HEK293 (cell line): ENCODE data around the gene COPS3.

Experiments used
- CTCF ChIA-PET: fragments of 350-600 bp; formaldehyde crosslinking; extraction: SDS; loops from one replicate; lab custom pipeline; 2021; ENCODE audit warnings: antibody characterized with exemption; lab: Yijun Ruan, JAX
- POLR2A ChIA-PET: fragments of 300-600 bp; formaldehyde crosslinking; extraction: SDS; loops from one replicate; lab custom pipeline; 2020; ENCODE audit warnings: antibody characterized with exemption, inconsistent platforms; lab: Yijun Ruan, JAX
- H3K27ac ChIP-seq: fragments of 200-500 bp; sonication (Bioruptor generic); 2 replicates; pipeline ENCODE4 v1.5.1; 2014; ENCODE audit warnings: low read depth, low read length, control low read depth, inconsistent platforms; ENCODE audit errors: extremely low read depth
- H3K36me3 ChIP-seq, 2 experiments: fragments of 200-500 bp in 1 of 2; sonication (Bioruptor generic) in 1 of 2; 1 replicate in 1 of 2; 2 replicates in 1 of 2; pipeline ENCODE4 v1.5.1; 2014 to 2017; ENCODE audit warnings: inconsistent platforms in 2 of 2, low read length in 2 of 2; ENCODE audit not compliant: control insufficient read depth in 2 of 2, insufficient read depth in 1 of 2
- H3K4me1 ChIP-seq: fragments of 200-500 bp; sonication (Bioruptor generic); 2 replicates; pipeline ENCODE4 v1.5.1; 2014; ENCODE audit warnings: mild to moderate bottlenecking, low read length, inconsistent platforms; ENCODE audit not compliant: control insufficient read depth, insufficient read depth
- H3K4me3 ChIP-seq: 2 replicates; pipeline ENCODE4 v1.5.1; 2011; ENCODE audit warnings: low read depth, mild to moderate bottlenecking, control low read depth, low read length, moderate library complexity
- H3K9me3 ChIP-seq: fragments of 200-500 bp; sonication (Bioruptor generic); 2 replicates; pipeline ENCODE4 v1.5.1; 2014; ENCODE audit warnings: low read depth, low read length, inconsistent platforms; ENCODE audit not compliant: control insufficient read depth, insufficient read depth
- ZNF571 ChIP-seq: fragments of 450-650 bp; formaldehyde crosslinking; IDR thresholded peaks from 2 replicates; pipeline ENCODE4 v1.5.0; 2017; ENCODE audit warnings: missing biosample characterization, missing genetic modification characterization
- ZNF654 ChIP-seq: fragments of 450-650 bp; formaldehyde crosslinking; IDR thresholded peaks from 2 replicates; pipeline ENCODE4 v1.5.1; 2016; ENCODE audit warnings: low read depth, missing biosample characterization, missing genetic modification characterization
- ZNF776 ChIP-seq: fragments of 450-650 bp; formaldehyde crosslinking; IDR thresholded peaks from 2 replicates; pipeline ENCODE4 v1.5.0; 2017; ENCODE audit warnings: missing biosample characterization, missing genetic modification characterization, borderline replicate concordance
- TF ChIP-seq, protein P1 (sequence below): fragments of 450-650 bp; formaldehyde crosslinking; IDR thresholded peaks from 2 replicates; pipeline ENCODE4 v1.5.1; 2017; ENCODE audit warnings: missing biosample characterization, mild to moderate bottlenecking, missing genetic modification characterization, moderate library complexity
- TF ChIP-seq, protein P2 (sequence below): fragments of 450-650 bp; formaldehyde crosslinking; IDR thresholded peaks from 2 replicates; pipeline ENCODE4 v1.5.1; 2016; ENCODE audit warnings: missing biosample characterization, missing genetic modification characterization
- TF ChIP-seq, protein P3 (sequence below): fragments of 450-650 bp; formaldehyde crosslinking; IDR thresholded peaks from 2 replicates; pipeline ENCODE4 v1.5.1; 2016; ENCODE audit warnings: missing biosample characterization, missing genetic modification characterization, borderline replicate concordance
- TF ChIP-seq, protein P4 (sequence below): fragments of 450-650 bp; formaldehyde crosslinking; IDR thresholded peaks from 2 replicates; pipeline ENCODE4 v1.5.1; 2016; ENCODE audit warnings: missing biosample characterization, missing genetic modification characterization, borderline replicate concordance
- TF ChIP-seq, protein P5 (sequence below): fragments of 450-650 bp; formaldehyde crosslinking; IDR thresholded peaks from 2 replicates; pipeline ENCODE4 v1.5.1; 2016; ENCODE audit warnings: missing biosample characterization, missing genetic modification characterization

COPS3 gene

DNA sequence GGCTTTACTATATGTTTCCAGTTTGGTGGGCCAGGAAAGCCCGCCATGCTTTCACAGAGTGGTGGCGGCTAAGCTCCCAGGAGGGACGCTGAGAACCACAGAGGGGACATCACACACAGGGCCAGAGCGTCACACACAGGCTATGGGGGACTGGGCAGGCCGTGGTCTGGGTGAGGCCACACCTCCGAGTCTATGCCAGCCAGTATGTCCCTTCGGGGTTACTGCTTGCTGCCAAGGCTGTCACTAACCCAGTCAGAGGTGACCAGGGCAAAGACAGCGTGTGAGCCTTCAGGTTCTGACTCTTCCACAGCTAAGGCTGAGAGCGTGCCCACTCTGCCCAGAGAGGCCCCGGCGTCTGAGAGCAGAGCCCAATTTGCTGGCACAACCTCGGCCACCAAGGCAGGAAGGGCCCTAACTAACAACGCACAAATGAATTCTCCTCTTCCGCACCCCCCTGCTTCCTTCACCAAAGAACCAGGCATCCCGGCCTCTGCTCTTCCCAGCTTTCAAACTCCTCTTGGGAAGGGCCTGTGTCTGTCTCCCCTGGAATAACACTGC lies 77.8 kb downstream of the COPS3 start:
- CTCF ChIA-PET = no interaction called here

DNA sequence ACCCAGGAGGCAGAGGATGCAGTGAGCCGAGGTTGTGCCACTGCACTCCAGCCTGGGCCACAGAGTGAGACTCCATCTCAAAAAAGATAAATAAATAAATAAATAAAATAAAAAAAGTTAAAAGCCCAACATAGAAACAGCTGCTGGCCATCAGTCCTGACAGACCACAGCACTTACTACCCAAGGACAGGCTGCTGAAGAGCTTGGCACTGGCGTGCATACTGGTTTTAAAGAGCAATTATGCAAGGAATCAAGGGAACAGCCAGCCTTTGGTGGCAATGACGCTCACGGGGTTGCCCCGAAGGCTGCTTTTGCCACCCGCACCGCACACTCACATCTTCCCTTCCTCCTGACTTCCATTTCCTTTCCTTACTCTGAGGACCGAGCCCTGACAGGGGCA lies 79.1 kb downstream of the COPS3 start:
- ChIA-PET CTCF (no interaction called here), POLR2A (interaction anchor here (1.6 kb wide), 1 partner anchor 33 kb away, joined by 4 read pairs; no protein-coding TSS in a partner anchor)
- Histone ChIP-seq H3K4me1 (peaks cover 5% of the 10 kb centered on the region), H3K36me3 (peaks cover 4 to 41% of the 10 kb centered on the region in 2 experiments), H3K9me3 (no peaks in the 10 kb centered on the region)
- TF ChIP-seq, protein P1, sequence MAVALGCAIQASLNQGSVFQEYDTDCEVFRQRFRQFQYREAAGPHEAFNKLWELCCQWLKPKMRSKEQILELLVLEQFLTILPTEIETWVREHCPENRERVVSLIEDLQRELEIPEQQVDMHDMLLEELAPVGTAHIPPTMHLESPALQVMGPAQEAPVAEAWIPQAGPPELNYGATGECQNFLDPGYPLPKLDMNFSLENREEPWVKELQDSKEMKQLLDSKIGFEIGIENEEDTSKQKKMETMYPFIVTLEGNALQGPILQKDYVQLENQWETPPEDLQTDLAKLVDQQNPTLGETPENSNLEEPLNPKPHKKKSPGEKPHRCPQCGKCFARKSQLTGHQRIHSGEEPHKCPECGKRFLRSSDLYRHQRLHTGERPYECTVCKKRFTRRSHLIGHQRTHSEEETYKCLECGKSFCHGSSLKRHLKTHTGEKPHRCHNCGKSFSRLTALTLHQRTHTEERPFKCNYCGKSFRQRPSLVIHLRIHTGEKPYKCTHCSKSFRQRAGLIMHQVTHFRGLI (tag by site-specific recombination) = peak; percentile 71; the same call in 1 of the 2 replicates
- TF ChIP-seq, protein P2, sequence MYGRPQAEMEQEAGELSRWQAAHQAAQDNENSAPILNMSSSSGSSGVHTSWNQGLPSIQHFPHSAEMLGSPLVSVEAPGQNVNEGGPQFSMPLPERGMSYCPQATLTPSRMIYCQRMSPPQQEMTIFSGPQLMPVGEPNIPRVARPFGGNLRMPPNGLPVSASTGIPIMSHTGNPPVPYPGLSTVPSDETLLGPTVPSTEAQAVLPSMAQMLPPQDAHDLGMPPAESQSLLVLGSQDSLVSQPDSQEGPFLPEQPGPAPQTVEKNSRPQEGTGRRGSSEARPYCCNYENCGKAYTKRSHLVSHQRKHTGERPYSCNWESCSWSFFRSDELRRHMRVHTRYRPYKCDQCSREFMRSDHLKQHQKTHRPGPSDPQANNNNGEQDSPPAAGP (tag by site-specific recombination) = no peak
- TF ChIP-seq, all 188 proteins: peak for 1
- no peak overlapping the region for H3K27ac ChIP-seq
- H3K4me3 ChIP-seq = no peak overlapping the region

More for the DNA sequence above, 77.8 kb downstream of the COPS3 start:
- H3K4me3 ChIP-seq = no peak overlapping the region
- no peak overlapping the region for H3K27ac ChIP-seq
- no peaks in the 10 kb centered on the region for H3K9me3 ChIP-seq
- H3K4me1 ChIP-seq = peaks cover 5% of the 10 kb centered on the region
- POLR2A ChIA-PET = no interaction called here
- TF ChIP-seq, protein P3, sequence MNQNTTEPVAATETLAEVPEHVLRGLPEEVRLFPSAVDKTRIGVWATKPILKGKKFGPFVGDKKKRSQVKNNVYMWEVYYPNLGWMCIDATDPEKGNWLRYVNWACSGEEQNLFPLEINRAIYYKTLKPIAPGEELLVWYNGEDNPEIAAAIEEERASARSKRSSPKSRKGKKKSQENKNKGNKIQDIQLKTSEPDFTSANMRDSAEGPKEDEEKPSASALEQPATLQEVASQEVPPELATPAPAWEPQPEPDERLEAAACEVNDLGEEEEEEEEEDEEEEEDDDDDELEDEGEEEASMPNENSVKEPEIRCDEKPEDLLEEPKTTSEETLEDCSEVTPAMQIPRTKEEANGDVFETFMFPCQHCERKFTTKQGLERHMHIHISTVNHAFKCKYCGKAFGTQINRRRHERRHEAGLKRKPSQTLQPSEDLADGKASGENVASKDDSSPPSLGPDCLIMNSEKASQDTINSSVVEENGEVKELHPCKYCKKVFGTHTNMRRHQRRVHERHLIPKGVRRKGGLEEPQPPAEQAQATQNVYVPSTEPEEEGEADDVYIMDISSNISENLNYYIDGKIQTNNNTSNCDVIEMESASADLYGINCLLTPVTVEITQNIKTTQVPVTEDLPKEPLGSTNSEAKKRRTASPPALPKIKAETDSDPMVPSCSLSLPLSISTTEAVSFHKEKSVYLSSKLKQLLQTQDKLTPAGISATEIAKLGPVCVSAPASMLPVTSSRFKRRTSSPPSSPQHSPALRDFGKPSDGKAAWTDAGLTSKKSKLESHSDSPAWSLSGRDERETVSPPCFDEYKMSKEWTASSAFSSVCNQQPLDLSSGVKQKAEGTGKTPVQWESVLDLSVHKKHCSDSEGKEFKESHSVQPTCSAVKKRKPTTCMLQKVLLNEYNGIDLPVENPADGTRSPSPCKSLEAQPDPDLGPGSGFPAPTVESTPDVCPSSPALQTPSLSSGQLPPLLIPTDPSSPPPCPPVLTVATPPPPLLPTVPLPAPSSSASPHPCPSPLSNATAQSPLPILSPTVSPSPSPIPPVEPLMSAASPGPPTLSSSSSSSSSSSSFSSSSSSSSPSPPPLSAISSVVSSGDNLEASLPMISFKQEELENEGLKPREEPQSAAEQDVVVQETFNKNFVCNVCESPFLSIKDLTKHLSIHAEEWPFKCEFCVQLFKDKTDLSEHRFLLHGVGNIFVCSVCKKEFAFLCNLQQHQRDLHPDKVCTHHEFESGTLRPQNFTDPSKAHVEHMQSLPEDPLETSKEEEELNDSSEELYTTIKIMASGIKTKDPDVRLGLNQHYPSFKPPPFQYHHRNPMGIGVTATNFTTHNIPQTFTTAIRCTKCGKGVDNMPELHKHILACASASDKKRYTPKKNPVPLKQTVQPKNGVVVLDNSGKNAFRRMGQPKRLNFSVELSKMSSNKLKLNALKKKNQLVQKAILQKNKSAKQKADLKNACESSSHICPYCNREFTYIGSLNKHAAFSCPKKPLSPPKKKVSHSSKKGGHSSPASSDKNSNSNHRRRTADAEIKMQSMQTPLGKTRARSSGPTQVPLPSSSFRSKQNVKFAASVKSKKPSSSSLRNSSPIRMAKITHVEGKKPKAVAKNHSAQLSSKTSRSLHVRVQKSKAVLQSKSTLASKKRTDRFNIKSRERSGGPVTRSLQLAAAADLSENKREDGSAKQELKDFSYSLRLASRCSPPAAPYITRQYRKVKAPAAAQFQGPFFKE (tag by site-specific recombination) = no peak
- TF ChIP-seq ZNF654 (tag by site-specific recombination) = no peak
- no peak for TF ChIP-seq ZNF776 (tag by site-specific recombination)
- no peak for TF ChIP-seq ZNF571 (tag by site-specific recombination)
- TF ChIP-seq, protein P4, sequence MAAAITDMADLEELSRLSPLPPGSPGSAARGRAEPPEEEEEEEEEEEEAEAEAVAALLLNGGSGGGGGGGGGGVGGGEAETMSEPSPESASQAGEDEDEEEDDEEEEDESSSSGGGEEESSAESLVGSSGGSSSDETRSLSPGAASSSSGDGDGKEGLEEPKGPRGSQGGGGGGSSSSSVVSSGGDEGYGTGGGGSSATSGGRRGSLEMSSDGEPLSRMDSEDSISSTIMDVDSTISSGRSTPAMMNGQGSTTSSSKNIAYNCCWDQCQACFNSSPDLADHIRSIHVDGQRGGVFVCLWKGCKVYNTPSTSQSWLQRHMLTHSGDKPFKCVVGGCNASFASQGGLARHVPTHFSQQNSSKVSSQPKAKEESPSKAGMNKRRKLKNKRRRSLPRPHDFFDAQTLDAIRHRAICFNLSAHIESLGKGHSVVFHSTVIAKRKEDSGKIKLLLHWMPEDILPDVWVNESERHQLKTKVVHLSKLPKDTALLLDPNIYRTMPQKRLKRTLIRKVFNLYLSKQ (tag by site-specific recombination) = no peak
- TF ChIP-seq, protein P5, sequence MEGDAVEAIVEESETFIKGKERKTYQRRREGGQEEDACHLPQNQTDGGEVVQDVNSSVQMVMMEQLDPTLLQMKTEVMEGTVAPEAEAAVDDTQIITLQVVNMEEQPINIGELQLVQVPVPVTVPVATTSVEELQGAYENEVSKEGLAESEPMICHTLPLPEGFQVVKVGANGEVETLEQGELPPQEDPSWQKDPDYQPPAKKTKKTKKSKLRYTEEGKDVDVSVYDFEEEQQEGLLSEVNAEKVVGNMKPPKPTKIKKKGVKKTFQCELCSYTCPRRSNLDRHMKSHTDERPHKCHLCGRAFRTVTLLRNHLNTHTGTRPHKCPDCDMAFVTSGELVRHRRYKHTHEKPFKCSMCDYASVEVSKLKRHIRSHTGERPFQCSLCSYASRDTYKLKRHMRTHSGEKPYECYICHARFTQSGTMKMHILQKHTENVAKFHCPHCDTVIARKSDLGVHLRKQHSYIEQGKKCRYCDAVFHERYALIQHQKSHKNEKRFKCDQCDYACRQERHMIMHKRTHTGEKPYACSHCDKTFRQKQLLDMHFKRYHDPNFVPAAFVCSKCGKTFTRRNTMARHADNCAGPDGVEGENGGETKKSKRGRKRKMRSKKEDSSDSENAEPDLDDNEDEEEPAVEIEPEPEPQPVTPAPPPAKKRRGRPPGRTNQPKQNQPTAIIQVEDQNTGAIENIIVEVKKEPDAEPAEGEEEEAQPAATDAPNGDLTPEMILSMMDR (tag by site-specific recombination) = no peak
- peaks cover 4 to 41% of the 10 kb centered on the region in 2 experiments for H3K36me3 ChIP-seq
